ENCODE measurements around the gene SMARCAD1. TPM values are rescaled to one million over a fixed set of nuclear protein-coding genes. Genes with fewer than 3 reads are reported as not detected.

SMARCAD1 gene
- total RNA-seq, 1 donor from 2014 or later, result 38.9 TPM

Other genes with a start within 250 kb of the SMARCAD1 start
- gene HPGDS, start 135.0 kb downstream of the SMARCAD1 start, total RNA-seq, result 0.23 and 0.37 TPM in 2 replicates
- gene PDLIM5, start 244.1 kb downstream of the SMARCAD1 start, total RNA-seq, result 24.2 and 25.1 TPM in 2 replicates